Ascending aorta (tissue), 2 donors: ENCODE results near the gene TGFBRAP1. TPM values are rescaled to one million over a fixed set of nuclear protein-coding genes. Genes with fewer than 3 reads are reported as not detected.
"Not testable (repeated sequence)": the region's sequence is repeated elsewhere in the genome, so short reads cannot be mapped to it uniquely, and the experiment has no call there.

Experiments
- DNase-seq, 2 donors: peaks; one replicate each; pipeline ENCODE4 v3.0.0-alpha.2; 2019; ENCODE audit warnings: low spot score in 2 of 2
- H3K27ac ChIP-seq, 2 donors: fragments of 200-600 bp; sonication (generic); one replicate each; pipeline ENCODE4 v1.5.1; 2016 to 2017; ENCODE audit warnings: mild to moderate bottlenecking in 1 of 2
- H3K27me3 ChIP-seq: fragments of 200-600 bp; sonication (generic); one replicate; pipeline ENCODE4 v1.5.1; 2017
- H3K36me3 ChIP-seq, 2 donors: fragments of 200-600 bp; sonication (generic); one replicate each; pipeline ENCODE4 v1.5.1; 2016
- H3K4me1 ChIP-seq, 2 donors: fragments of 200-600 bp; sonication (generic); one replicate each; pipeline ENCODE4 v1.5.1; 2016 to 2017; ENCODE audit warnings: mild to moderate bottlenecking in 1 of 2
- H3K4me3 ChIP-seq, 2 donors: fragments of 200-600 bp; sonication (generic); one replicate each; pipeline ENCODE4 v1.5.1; 2016 to 2017; ENCODE audit warnings: mild to moderate bottlenecking in 1 of 2
- H3K9me3 ChIP-seq, 2 donors: fragments of 200-600 bp; sonication (generic); one replicate each; pipeline ENCODE4 v1.5.1; 2016
- intact Hi-C: fragments of 100-400 bp; cut with DNase I; formaldehyde crosslinking; loops from one replicate; pipeline ENCODE4 v1.15.1; 2023
- total RNA-seq: library from RNA; depleted of rRNA; stranded (reverse); fragments of >200 nt; gene quantifications from one replicate; pipeline ENCODE4 v1.1.0, GENCODE V29; 2016
- TF ChIP-seq, protein P1 (sequence below), 3 experiments: fragments of 200-600 bp in 2 of 3; fragments of 450-650 bp in 1 of 3; sonication (generic) in 2 of 3; IDR thresholded peaks; one replicate each; pipeline ENCODE4 v1.5.1; 2016 to 2019; ENCODE audit warnings: antibody characterized with exemption in 3 of 3, mild to moderate bottlenecking in 1 of 3, moderate library complexity in 1 of 3

Gene TGFBRAP1
- total RNA-seq, 1 donor from 2014 or later: 30.1 TPM

DNA sequence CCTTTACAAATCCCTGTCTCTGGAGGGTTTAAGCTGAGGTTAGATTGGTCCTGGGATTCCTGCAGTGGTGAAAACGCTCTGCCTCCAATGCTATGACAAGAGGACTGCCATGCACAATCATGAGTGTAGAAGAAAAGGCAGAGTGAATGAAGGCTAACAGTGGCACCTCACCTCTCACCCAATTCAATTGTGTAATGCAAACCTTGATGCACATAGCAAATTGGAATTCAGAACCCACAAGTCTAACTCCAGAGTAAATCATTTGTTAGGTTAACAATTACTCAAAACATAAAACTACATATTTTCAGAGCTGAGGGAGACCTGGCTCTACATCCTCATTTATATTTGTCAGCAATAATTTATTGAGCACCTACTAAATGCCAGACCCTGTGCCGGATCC, 1.8 kb downstream of the TGFBRAP1 start:
- TF ChIP-seq, protein P1, sequence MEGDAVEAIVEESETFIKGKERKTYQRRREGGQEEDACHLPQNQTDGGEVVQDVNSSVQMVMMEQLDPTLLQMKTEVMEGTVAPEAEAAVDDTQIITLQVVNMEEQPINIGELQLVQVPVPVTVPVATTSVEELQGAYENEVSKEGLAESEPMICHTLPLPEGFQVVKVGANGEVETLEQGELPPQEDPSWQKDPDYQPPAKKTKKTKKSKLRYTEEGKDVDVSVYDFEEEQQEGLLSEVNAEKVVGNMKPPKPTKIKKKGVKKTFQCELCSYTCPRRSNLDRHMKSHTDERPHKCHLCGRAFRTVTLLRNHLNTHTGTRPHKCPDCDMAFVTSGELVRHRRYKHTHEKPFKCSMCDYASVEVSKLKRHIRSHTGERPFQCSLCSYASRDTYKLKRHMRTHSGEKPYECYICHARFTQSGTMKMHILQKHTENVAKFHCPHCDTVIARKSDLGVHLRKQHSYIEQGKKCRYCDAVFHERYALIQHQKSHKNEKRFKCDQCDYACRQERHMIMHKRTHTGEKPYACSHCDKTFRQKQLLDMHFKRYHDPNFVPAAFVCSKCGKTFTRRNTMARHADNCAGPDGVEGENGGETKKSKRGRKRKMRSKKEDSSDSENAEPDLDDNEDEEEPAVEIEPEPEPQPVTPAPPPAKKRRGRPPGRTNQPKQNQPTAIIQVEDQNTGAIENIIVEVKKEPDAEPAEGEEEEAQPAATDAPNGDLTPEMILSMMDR (IDR thresholded peaks at IDR 0.05): no peak
- peak overlapping the region; percentile 80 to 81 for H3K27ac ChIP-seq

GRCh38 chr2:105327271-105327670, 2.3 kb downstream of the TGFBRAP1 start:
- H3K4me3 ChIP-seq, H3K9me3 ChIP-seq, DNase-seq, H3K36me3 ChIP-seq, H3K27ac ChIP-seq, H3K27me3 ChIP-seq, intact Hi-C loops: not testable (repeated sequence)
- H3K4me1 ChIP-seq: peaks cover 0 to 14% of the 10 kb centered on the region in 2 donors

More for the DNA sequence above, 1.8 kb downstream of the TGFBRAP1 start:
- Histone ChIP-seq H3K9me3 (no peaks in the 10 kb centered on the region), H3K27me3 (no peaks in the 10 kb centered on the region), H3K4me3 (no peak overlapping the region), H3K4me1 (peaks cover 0 to 14% of the 10 kb centered on the region in 2 donors), H3K36me3 (peaks cover 0 to 3% of the 10 kb centered on the region in 2 donors)
- no peak for DNase-seq
- intact Hi-C loops: no loop called here

- TF ChIP-seq, protein P1 (IDR thresholded peaks at IDR 0.05): no peak
- Histone ChIP-seq H3K4me3 (no peak overlapping the region), H3K4me1 (peaks cover 0 to 14% of the 10 kb centered on the region in 2 donors), H3K36me3 (peaks cover 0 to 3% of the 10 kb centered on the region in 2 donors), H3K27me3 (no peaks in the 10 kb centered on the region), H3K9me3 (no peaks in the 10 kb centered on the region), H3K27ac (no peak overlapping the region)
- intact Hi-C loops: no loop called here
- DNase-seq: no peak
Measured at GRCh38 chr2:105325389-105325963, 4.1 kb downstream of the TGFBRAP1 start.

DNA sequence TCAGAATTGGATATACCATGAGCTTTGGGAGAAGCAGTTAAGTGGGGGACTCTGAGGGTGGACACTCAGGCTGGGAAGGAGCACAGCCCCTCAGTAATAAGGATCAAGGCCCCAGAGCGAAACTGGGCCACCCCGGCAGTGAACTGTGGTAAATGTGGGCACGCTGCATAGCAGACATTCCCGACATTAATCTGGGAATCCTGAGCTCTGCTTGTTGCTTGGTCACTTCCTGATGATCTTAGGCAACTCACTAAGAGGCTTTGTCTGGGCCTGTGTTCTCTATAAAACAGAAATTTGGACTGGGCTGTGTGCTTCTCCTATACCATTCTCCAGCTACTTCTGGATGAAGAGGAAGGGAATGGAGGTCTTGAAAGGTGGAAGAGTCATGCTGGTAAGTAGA, 4.8 kb downstream of the TGFBRAP1 start:
- intact Hi-C loops: no loop called here
- no peak for DNase-seq
- Histone ChIP-seq H3K4me3 (no peak overlapping the region), H3K9me3 (no peaks in the 10 kb centered on the region), H3K4me1 (peaks cover 0 to 9% of the 10 kb centered on the region in 2 donors), H3K27ac (no peak overlapping the region), H3K36me3 (peaks cover 0 to 3% of the 10 kb centered on the region in 2 donors), H3K27me3 (no peaks in the 10 kb centered on the region)
- TF ChIP-seq, protein P1 (IDR thresholded peaks at IDR 0.05): no peak

- no peaks in the 10 kb centered on the region for H3K9me3 ChIP-seq
- H3K4me1 ChIP-seq: peaks cover 0 to 9% of the 10 kb centered on the region in 2 donors
- no peaks in the 10 kb centered on the region for H3K27me3 ChIP-seq
- H3K4me3 ChIP-seq: no peak overlapping the region
- peaks cover 0 to 3% of the 10 kb centered on the region in 2 donors for H3K36me3 ChIP-seq
- intact Hi-C loops: no loop called here
- TF ChIP-seq, protein P1 (IDR thresholded peaks at IDR 0.05): no peak
- no peak for DNase-seq
- H3K27ac ChIP-seq: no peak overlapping the region
Measured at GRCh38 chr2:105324101-105324500, 5.4 kb downstream of the TGFBRAP1 start.

DNA sequence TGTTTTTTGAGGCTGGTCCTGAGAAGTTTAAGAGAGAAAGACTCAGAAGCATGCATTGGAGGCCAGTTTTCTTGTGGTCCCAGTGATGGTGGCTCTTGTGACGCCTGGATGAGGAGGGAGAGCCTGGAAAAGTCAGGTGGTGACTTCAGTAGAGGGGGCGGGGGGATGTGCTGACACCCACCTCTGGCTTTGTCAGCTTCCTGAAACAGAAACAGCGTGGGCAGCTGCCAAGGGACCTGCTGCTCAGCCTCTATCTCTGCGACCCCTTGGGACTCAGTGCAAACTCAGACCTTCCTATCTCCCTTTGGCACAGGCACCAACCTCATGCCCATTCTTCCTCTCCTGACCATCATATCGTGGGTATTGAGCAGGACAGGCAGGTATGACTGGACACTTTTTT, 6.4 kb downstream of the TGFBRAP1 start:
- DNase-seq: no peak
- Histone ChIP-seq H3K27ac (no peak overlapping the region), H3K27me3 (no peaks in the 10 kb centered on the region), H3K36me3 (peaks cover 0 to 3% of the 10 kb centered on the region in 2 donors), H3K4me3 (no peak overlapping the region), H3K9me3 (no peaks in the 10 kb centered on the region), H3K4me1 (peaks cover 0 to 4% of the 10 kb centered on the region in 2 donors)
- intact Hi-C loops: no loop called here
- TF ChIP-seq, protein P1 (IDR thresholded peaks at IDR 0.05): no peak
